ENCODE measurements around the gene NLRP1. TPM values are rescaled to one million over a fixed set of nuclear protein-coding genes. Genes with fewer than 3 reads are reported as not detected.

NLRP1 gene
- 51.4 TPM for total RNA-seq

- intact Hi-C loops (cut with DNase I): loop anchor here (5.0 kb wide), 1 partner anchor 838 kb away; no protein-coding TSS in a partner anchor
- ATAC-seq (peak; percentile 98), DNase-seq (ENCODE audit: low spot score) (peak; percentile 91)
Measured at GRCh38 chr17:5584383-5585286, at the start of gene NLRP1. Gene NLRP1, minus strand, starts transcription at chr17:5584509. Its CDS starts 552 bp downstream, at chr17:5583957.

GRCh38 chr17:5631958-5632590, 47.8 kb upstream of the NLRP1 start:
- ATAC-seq (no peak), DNase-seq (ENCODE audit: low spot score) (no peak)
- intact Hi-C loops (cut with DNase I): no loop called here

GRCh38 chr17:5630434-5630833, 46.1 kb upstream of the NLRP1 start:
- intact Hi-C loops (cut with DNase I): no loop called here
- ATAC-seq (no peak), DNase-seq (ENCODE audit: low spot score) (no peak)

- ATAC-seq (no peak), DNase-seq (ENCODE audit: low spot score) (no peak)
- intact Hi-C loops (cut with DNase I): no loop called here
Measured at GRCh38 chr17:5629128-5629527, 44.8 kb upstream of the NLRP1 start.

GRCh38 chr17:5628262-5628661, 44.0 kb upstream of the NLRP1 start:
- DNase-seq (ENCODE audit: low spot score) (no peak), ATAC-seq (no peak)
- intact Hi-C loops (cut with DNase I): no loop called here

GRCh38 chr17:5624211-5624610, 39.9 kb upstream of the NLRP1 start:
- intact Hi-C loops (cut with DNase I): no loop called here
- no peak for ATAC-seq
- DNase-seq (ENCODE audit: low spot score): no peak

GRCh38 chr17:5621729-5622128, 37.4 kb upstream of the NLRP1 start:
- intact Hi-C loops (cut with DNase I): no loop called here
- ATAC-seq (no peak), DNase-seq (ENCODE audit: low spot score) (no peak)

GRCh38 chr17:5621026-5621425, 36.7 kb upstream of the NLRP1 start:
- intact Hi-C loops (cut with DNase I): no loop called here
- ATAC-seq (no peak), DNase-seq (ENCODE audit: low spot score) (no peak)

- DNase-seq (ENCODE audit: low spot score) (no peak), ATAC-seq (no peak)
Measured at GRCh38 chr17:5619088-5619740, 34.9 kb upstream of the NLRP1 start.

GRCh38 chr17:5618476-5618875, 34.2 kb upstream of the NLRP1 start:
- intact Hi-C loops (cut with DNase I): no loop called here
- ATAC-seq (no peak), DNase-seq (ENCODE audit: low spot score) (no peak)

More at GRCh38 chr17:5619088-5619740, 34.9 kb upstream of the NLRP1 start:
- intact Hi-C loops (cut with DNase I): no loop called here

GRCh38 chr17:5615476-5615875, 31.2 kb upstream of the NLRP1 start:
- no peak for DNase-seq (ENCODE audit: low spot score)
- ATAC-seq: no peak
- intact Hi-C loops (cut with DNase I): no loop called here

GRCh38 chr17:5610956-5611355, 26.6 kb upstream of the NLRP1 start:
- ATAC-seq (no peak), DNase-seq (ENCODE audit: low spot score) (no peak)
- intact Hi-C loops (cut with DNase I): no loop called here

- no peak for ATAC-seq
- intact Hi-C loops (cut with DNase I): no loop called here
- DNase-seq (ENCODE audit: low spot score): no peak
Measured at GRCh38 chr17:5608399-5609112, 24.2 kb upstream of the NLRP1 start.

- intact Hi-C loops (cut with DNase I): no loop called here
- DNase-seq (ENCODE audit: low spot score) (no peak), ATAC-seq (no peak)
Measured at GRCh38 chr17:5607946-5608345, 23.6 kb upstream of the NLRP1 start.

GRCh38 chr17:5605452-5605851, 21.1 kb upstream of the NLRP1 start:
- intact Hi-C loops (cut with DNase I): no loop called here
- no peak for ATAC-seq
- no peak for DNase-seq (ENCODE audit: low spot score)

- intact Hi-C loops (cut with DNase I): no loop called here
- ATAC-seq: no peak
- no peak for DNase-seq (ENCODE audit: low spot score)
Measured at GRCh38 chr17:5600041-5600440, 15.7 kb upstream of the NLRP1 start.

- intact Hi-C loops (cut with DNase I): no loop called here
- ATAC-seq (no peak), DNase-seq (ENCODE audit: low spot score) (no peak)
Measured at GRCh38 chr17:5598457-5598856, 14.1 kb upstream of the NLRP1 start.

GRCh38 chr17:5596421-5596820, 12.1 kb upstream of the NLRP1 start:
- intact Hi-C loops (cut with DNase I): no loop called here
- ATAC-seq (no peak), DNase-seq (ENCODE audit: low spot score) (no peak)

GRCh38 chr17:5595831-5596230, 11.5 kb upstream of the NLRP1 start:
- ATAC-seq (no peak), DNase-seq (ENCODE audit: low spot score) (no peak)
- intact Hi-C loops (cut with DNase I): no loop called here
